HepG2 (cell line): ENCODE data around the gene MGAT5. TPM values are rescaled to one million over a fixed set of nuclear protein-coding genes. Genes with fewer than 3 reads are reported as not detected.

Experiments used
- ATAC-seq: fragments of 200-7000 bp; cut with Tn5 transposase; 3 replicates; pipeline ENCODE4 v1.9.1; 2020; ENCODE audit warnings: mild to moderate bottlenecking, moderate library complexity
- BruUV-seq: library from RNA; stranded (reverse); fragments of 400-500 nt; replicated peaks from 2 replicates; lab custom pipeline; 2021; lab: Mats Ljungman, UMichigan
- CTCF ChIA-PET: fragments of 300-600 bp; formaldehyde crosslinking; extraction: SDS; loops from one replicate; lab custom pipeline; 2021; ENCODE audit warnings: low total read pairs, inconsistent platforms, low intra/inter-chr PET ratio; lab: Yijun Ruan, JAX
- POLR2A ChIA-PET: fragments of 350-600 bp; sonication (Branson Sonifier 250); formaldehyde crosslinking; loops from one replicate; lab custom pipeline; 2020; ENCODE audit warnings: antibody characterized with exemption, inconsistent platforms; lab: Yijun Ruan, JAX
- DNase-seq: peaks from one replicate; pipeline ENCODE4 v3.0.0-alpha.2; 2015; ENCODE audit warnings: low spot score
- FAIRE-seq: peaks from 3 replicates; lab custom pipeline; 2011; peaks lifted over from hg19 to GRCh38; lab: Jason Lieb, UNC
- H2AFZ ChIP-seq: one replicate; pipeline ENCODE4 v1.6.1; 2011; ENCODE audit warnings: low read length, inconsistent platforms
- H3K27ac ChIP-seq: fragments of 300-600 bp; 3 replicates; pipeline ENCODE4 v1.8.0; 2011; ENCODE audit warnings: mixed run types, mild to moderate bottlenecking, mixed read lengths, low read length, inconsistent platforms; ENCODE audit not compliant: insufficient read depth; ENCODE audit errors: extremely low read length
- H3K27me3 ChIP-seq, 2 experiments: fragments of 200-600 bp in 1 of 2; 2 replicates in 1 of 2; 3 replicates in 1 of 2; pipeline versions ENCODE4 v1.6.0 to v1.8.0; 2011; ENCODE audit warnings: low read length in 2 of 2, mild to moderate bottlenecking in 2 of 2, moderate library complexity in 2 of 2, inconsistent platforms in 1 of 2; ENCODE audit not compliant: insufficient read depth in 2 of 2, control insufficient read depth in 1 of 2
- H3K36me3 ChIP-seq, 2 experiments: fragments of 200-600 bp in 1 of 2; replicated peaks in 1 of 2; 2 replicates in 1 of 2; 3 replicates in 1 of 2; pipeline versions ENCODE4 v1.5.1 to v1.8.0; 2011; ENCODE audit warnings: low read length in 2 of 2, inconsistent platforms in 1 of 2; ENCODE audit not compliant: insufficient read depth in 2 of 2, control insufficient read depth in 1 of 2
- H3K4me1 ChIP-seq: 2 replicates; pipeline ENCODE4 v1.5.1; 2012; ENCODE audit warnings: low read length, inconsistent platforms; ENCODE audit not compliant: insufficient read depth
- H3K4me2 ChIP-seq: 2 replicates; pipeline ENCODE4 v1.6.0; 2011; ENCODE audit warnings: low read depth, low read length, inconsistent platforms
- H3K4me3 ChIP-seq, 3 experiments: fragments of 200-600 bp in 1 of 3; sonication (generic), shearing (Covaris generic) in 1 of 3; replicated peaks in 1 of 3; 2 replicates each; pipeline ENCODE4 v1.5.1; 2011 to 2016; ENCODE audit warnings: low read length in 3 of 3, inconsistent platforms in 2 of 3, low read depth in 2 of 3, mild to moderate bottlenecking in 2 of 3, control low read depth in 1 of 3, mixed read lengths in 1 of 3; ENCODE audit not compliant: insufficient read depth in 1 of 3
- H3K79me2 ChIP-seq: one replicate; pipeline ENCODE4 v1.6.1; 2011; ENCODE audit warnings: low read length, inconsistent platforms; ENCODE audit not compliant: insufficient read depth
- H3K9ac ChIP-seq: 2 replicates; pipeline ENCODE4 v1.6.0; 2011; ENCODE audit warnings: mild to moderate bottlenecking, low read depth, low read length, inconsistent platforms; ENCODE audit not compliant: insufficient read depth
- H3K9me3 ChIP-seq: 2 replicates; pipeline ENCODE4 v1.5.1; 2012; ENCODE audit warnings: mild to moderate bottlenecking, low read length
- H4K20me1 ChIP-seq: 2 replicates; pipeline ENCODE4 v1.6.0; 2011; ENCODE audit warnings: inconsistent platforms, mild to moderate bottlenecking, low read length, moderate library complexity; ENCODE audit not compliant: insufficient read depth
- FOXK1 ChIP-seq: sonication (generic); formaldehyde crosslinking; IDR thresholded peaks from 2 replicates; pipeline ENCODE4 v1.4.0; 2020; ENCODE audit warnings: low read depth, missing genetic modification reagents, borderline replicate concordance
- GATA4 ChIP-seq: sonication (generic); IDR thresholded peaks from 2 replicates; pipeline ENCODE4 v1.6.1; 2016; ENCODE audit warnings: antibody characterized with exemption, low read depth, borderline replicate concordance
- KAT7 ChIP-seq: IDR thresholded peaks from 2 replicates; pipeline ENCODE4 v1.6.1; 2018; ENCODE audit warnings: borderline replicate concordance, missing compliant biosample characterization
- MTERF4 ChIP-seq: sonication (generic); formaldehyde crosslinking; IDR thresholded peaks from 2 replicates; pipeline ENCODE4 v1.8.0; 2023; ENCODE audit warnings: mild to moderate bottlenecking, missing genetic modification reagents
- SP5 ChIP-seq: IDR thresholded peaks from 2 replicates; pipeline ENCODE4 v1.6.1; 2016; ENCODE audit warnings: low read depth, borderline replicate concordance
- TFDP1 ChIP-seq: IDR thresholded peaks from 2 replicates; pipeline ENCODE4 v1.6.1; 2016; ENCODE audit warnings: missing compliant biosample characterization, missing genetic modification reagents, borderline replicate concordance
- TFE3 ChIP-seq: IDR thresholded peaks from 2 replicates; pipeline ENCODE4 v1.6.1; 2016
- ZBTB1 ChIP-seq: sonication (generic); formaldehyde crosslinking; IDR thresholded peaks from 2 replicates; pipeline ENCODE4 v1.4.0; 2020; ENCODE audit warnings: missing genetic modification reagents, borderline replicate concordance
- ZBTB49 ChIP-seq: sonication (generic); formaldehyde crosslinking; IDR thresholded peaks from 2 replicates; pipeline ENCODE4 v1.4.0; 2020; ENCODE audit warnings: missing genetic modification reagents, borderline replicate concordance
- ZNF414 ChIP-seq: sonication (generic); formaldehyde crosslinking; IDR thresholded peaks from 2 replicates; pipeline ENCODE4 v1.5.0; 2020; ENCODE audit warnings: missing genetic modification reagents
- ZNF644 ChIP-seq: IDR thresholded peaks from 2 replicates; pipeline ENCODE4 v1.6.1; 2016; ENCODE audit warnings: low read depth
- WGBS: methylation state at CpG from one replicate; pipeline ENCODE4 v1.1.6; 2017; ENCODE audit warnings: low lambda C conversion rate; 5-methylcytosine and 5-hydroxymethylcytosine counted together
- in situ Hi-C: cut with HindIII; loops from 2 replicates; pipeline ENCODE4 v1.10.0; 2017; ENCODE audit warnings: low pct_unique_long_range_greater_than_20kb; ENCODE audit not compliant: extremely low pct_ligation_motif_present
- intact Hi-C: fragments of 100-400 bp; cut with micrococcal nuclease; formaldehyde crosslinking; loops from one replicate; pipeline ENCODE4 v1.10.0; 2022; ENCODE audit not compliant: unreplicated experiment
- polyA plus RNA-seq, 8 experiments: library from polyadenylated mRNA; depleted of rRNA in 3 of 8; stranded (reverse) in 7 of 8; unstranded in 1 of 8; fragments of >200 nt; fragmentation: Illumina TruSeq in 4 of 8; extraction: Trizol in 4 of 8; gene quantifications; 2 replicates each; pipeline versions ENCODE4 v1.2.1 to v1.2.3, GENCODE V29; 2011 to 2016; ENCODE audit warnings: low read depth in 4 of 8, missing spikeins in 1 of 8, mixed read lengths in 1 of 8; ENCODE audit not compliant: insufficient read depth in 1 of 8
- total RNA-seq, 5 experiments: library from RNA; depleted of rRNA; stranded (reverse); fragments of >200 nt; fragmentation: Illumina TruSeq; extraction: Trizol; gene quantifications; 2 replicates each; pipeline ENCODE4 v1.2.3, GENCODE V29; 2016; ENCODE audit warnings: low read depth in 1 of 5

The MGAT5 gene
- total and polyA plus RNA-seq, 2 of the 13 experiments (the other 11 are each of a cell fraction or from before 2014, with no cell fraction given), result 33.1 to 60.2 TPM

DNA sequence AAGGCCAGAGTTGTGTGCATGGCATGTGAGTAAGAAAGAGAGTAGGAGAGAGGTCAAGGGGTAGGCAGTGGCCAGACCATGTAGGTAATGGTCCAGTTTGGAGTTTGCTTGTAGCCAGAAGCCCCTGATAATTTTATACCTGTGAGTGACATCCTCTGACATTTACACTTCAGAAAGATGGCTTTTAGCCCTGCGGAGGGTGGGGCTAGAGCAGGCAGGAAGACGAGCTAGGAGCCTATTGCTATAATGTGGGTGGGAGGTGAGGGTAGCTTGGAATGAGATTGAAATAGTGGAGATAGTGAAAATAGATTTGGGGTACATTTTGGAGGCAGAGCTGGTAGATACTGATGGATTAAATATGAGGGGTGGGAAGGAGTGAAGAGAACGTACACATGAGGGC, 48.8 kb upstream of the MGAT5 start (continued):
- TF ChIP-seq ZBTB49 (CRISPR knock-in tag), result no peak
- no peak for TF ChIP-seq KAT7 (CRISPR knock-in tag)
- no peak for TF ChIP-seq ZNF644 (CRISPR knock-in tag)

DNA sequence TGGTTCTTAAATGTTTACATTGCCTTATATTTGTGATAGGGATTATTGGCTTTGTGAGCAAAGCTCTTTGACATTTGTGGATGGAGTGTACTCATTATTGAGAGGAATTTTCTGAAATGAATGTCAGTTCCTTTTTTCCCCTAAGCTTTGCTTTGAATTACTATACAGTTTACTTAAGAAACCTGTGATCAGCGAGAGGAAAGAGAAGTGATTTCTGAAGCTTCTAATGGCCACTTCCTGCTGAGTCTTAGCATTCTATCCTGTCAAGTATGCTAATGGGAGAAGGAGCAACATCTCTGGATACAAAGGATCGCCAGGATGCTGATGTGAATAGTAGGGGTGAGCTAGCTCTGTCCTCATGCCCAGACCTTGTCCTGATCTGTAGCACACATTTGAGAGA, 47.8 kb upstream of the MGAT5 start:
- in situ Hi-C loops (loop anchor here (5.0 to 25.0 kb wide), 2 partner anchors 89 to 319 kb away; no protein-coding TSS in a partner anchor), intact Hi-C loops (loop anchor here (5.0 kb wide), 3 partner anchors 89 to 319 kb away; no protein-coding TSS in a partner anchor)
- ChIA-PET POLR2A (interaction anchor here (1.5 kb wide), 1 partner anchor 86 kb away, joined by 5 read pairs; no protein-coding TSS in a partner anchor), CTCF (interaction anchor here (4.0 kb wide), 1 partner anchor 87 kb away, joined by 60 read pairs; no protein-coding TSS in a partner anchor)
- WGBS, result 87% methylated on average over 2 of the region's 2 CpGs
- H3K4me2 ChIP-seq, result no peak overlapping the region
- no peaks in the 10 kb centered on the region for H3K9me3 ChIP-seq
- H3K4me3 ChIP-seq, result no peak overlapping the region
- no peak for DNase-seq
- no TSS peak for BruUV-seq
- peaks cover 17% of the 10 kb centered on the region for H3K4me1 ChIP-seq
- no peak overlapping the region for H2AFZ ChIP-seq
- no peaks in the 10 kb centered on the region for H3K36me3 ChIP-seq
- peaks cover 35% of the 10 kb centered on the region for H3K79me2 ChIP-seq
- no peak overlapping the region for H3K9ac ChIP-seq
- no peak for FAIRE-seq
- no peak for ATAC-seq
- no peak overlapping the region for H3K27ac ChIP-seq
- H3K27me3 ChIP-seq, result no peaks in the 10 kb centered on the region
- no peak for TF ChIP-seq SP5
- TF ChIP-seq ZNF414 (CRISPR knock-in tag), result no peak
- no peak for TF ChIP-seq TFDP1 (CRISPR knock-in tag)
- no peak for TF ChIP-seq MTERF4 (CRISPR knock-in tag)
- no peak for TF ChIP-seq TFE3 (CRISPR knock-in tag)
- no peak for TF ChIP-seq ZBTB1
- no peak for TF ChIP-seq GATA4
- no peak for TF ChIP-seq FOXK1
- H4K20me1 ChIP-seq, result peaks cover 16% of the 10 kb centered on the region; the same call in 1 of the 2 replicates
